Skin epidermis (tissue), 12 donors: ENCODE results near the gene NBPF15.
"Not testable (repeated sequence)": the region's sequence is repeated elsewhere in the genome, so short reads cannot be mapped to it uniquely, and the experiment has no call there.

Source experiments
- H3K27ac ChIP-seq, 21 experiments: fragments of 200-600 bp; sonication (generic) in 11 of 21; one replicate each; pipeline ENCODE4 v1.5.0; 2020; ENCODE audit warnings: mild to moderate bottlenecking in 3 of 21, inconsistent platforms in 2 of 21, moderate library complexity in 2 of 21
- H3K4me3 ChIP-seq, 7 experiments: fragments of 200-600 bp; sonication (generic) in 2 of 7; one replicate each; pipeline ENCODE4 v1.5.0; 2020; ENCODE audit warnings: inconsistent platforms in 2 of 7, mild to moderate bottlenecking in 2 of 7, moderate library complexity in 1 of 7

NBPF15 gene

GRCh38 chr1:144461136-144461759, at the start of gene NBPF15:
TSS of gene NBPF15 (minus strand) at chr1:144461669. CDS start at chr1:144440003, 21,666 bp downstream.
- peak within 1 kb of the TSS; percentile 58 to 77 (median 66) for H3K4me3 ChIP-seq
- peak within 1 kb of the TSS in 18 of 21 experiments; percentile 6 to 80 (median 66) for H3K27ac ChIP-seq

- not testable (repeated sequence) for H3K4me3 ChIP-seq, H3K27ac ChIP-seq
Observed at GRCh38 chr1:144496429-144496828, 35.0 kb upstream of the NBPF15 start.

DNA sequence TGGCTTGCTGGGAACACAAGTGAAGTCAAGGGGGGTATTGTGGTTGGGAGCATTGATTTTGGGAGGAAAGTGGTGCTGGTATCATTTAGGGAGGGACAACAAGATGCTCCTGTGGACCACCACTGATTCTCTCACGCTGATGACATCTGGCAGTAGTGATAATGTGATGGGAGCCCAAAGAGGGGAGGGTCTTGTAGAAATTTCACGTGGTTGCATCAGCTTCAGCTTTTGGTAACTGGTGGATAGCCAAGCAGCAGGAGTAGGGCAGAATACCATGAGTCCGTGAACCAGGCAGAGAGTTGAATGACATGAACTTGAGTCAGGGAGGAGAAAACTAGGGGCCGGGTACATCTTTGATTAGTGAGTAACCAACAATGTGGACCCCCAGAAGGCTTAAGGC, 32.7 kb upstream of the NBPF15 start:
- not testable (repeated sequence) for H3K4me3 ChIP-seq, H3K27ac ChIP-seq

GRCh38 chr1:144490394-144490793, 28.9 kb upstream of the NBPF15 start:
- not testable (repeated sequence) for H3K27ac ChIP-seq, H3K4me3 ChIP-seq

DNA sequence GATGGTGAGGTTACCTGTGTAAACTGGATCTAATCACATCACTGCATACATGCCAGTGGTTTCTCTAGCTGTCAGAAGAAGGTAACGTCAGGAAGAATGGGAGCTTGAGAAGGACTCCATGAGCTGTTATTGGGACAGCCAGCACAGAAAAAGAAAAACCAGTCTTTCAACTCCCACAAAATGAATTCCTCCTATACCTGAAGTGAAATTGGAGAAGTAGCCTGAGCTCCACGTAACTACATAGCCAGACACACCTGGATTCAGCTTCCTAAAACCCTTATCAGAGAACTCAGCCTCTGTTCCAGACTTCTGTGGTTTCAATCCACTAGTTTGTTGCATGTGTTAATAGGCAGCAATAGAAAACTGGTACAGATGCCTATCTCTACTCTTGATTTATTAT, 25.5 kb upstream of the NBPF15 start:
- H3K27ac ChIP-seq, H3K4me3 ChIP-seq: not testable (repeated sequence)

DNA sequence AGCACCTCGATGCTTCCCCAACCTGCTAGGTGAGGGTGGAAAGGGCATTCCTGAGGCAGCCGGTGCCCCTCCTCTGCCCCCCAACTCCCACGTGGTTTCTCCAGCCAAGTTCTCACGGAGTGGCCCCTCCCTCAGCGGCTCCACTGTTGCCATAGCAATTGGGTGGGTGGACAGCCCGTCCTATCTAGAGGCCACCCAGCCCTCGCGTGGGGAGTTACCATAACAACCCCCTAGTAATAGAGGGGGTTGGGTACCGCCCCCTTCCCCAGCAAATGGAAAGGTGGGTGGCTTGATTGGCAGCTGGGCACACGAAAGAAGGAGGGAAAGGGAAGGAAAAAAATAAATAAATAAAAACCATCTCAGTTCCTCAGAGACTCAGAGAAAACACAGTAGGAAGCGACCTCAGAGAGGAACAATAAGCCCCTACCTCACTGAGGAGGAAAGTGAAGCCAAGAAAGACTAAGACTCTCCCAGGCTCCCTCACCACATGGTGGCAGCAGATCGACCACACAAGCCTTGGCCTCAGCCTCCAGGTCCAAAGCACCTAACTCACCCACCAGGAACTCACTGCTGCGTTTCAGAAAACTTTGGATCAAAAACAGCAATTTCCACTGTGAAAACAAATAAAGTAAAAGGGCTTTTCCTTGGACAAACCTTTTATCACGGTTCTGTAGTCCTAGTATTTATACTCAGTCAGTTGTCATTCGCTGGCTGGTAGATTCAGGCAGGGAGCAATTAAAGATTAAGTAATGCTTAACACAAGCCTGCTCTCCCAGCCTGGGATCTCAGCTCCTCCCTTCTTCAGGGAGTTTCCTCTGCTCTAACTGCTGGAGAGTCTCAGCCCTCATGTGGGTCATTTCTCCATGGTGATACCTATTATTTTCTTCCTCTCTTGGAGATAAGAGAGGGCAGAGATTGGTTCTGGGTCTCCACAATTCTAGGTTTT, 23.9 kb upstream of the NBPF15 start:
- H3K27ac ChIP-seq, H3K4me3 ChIP-seq: not testable (repeated sequence)

GRCh38 chr1:144473897-144474296, 12.4 kb upstream of the NBPF15 start:
- H3K27ac ChIP-seq: not testable (repeated sequence)

DNA sequence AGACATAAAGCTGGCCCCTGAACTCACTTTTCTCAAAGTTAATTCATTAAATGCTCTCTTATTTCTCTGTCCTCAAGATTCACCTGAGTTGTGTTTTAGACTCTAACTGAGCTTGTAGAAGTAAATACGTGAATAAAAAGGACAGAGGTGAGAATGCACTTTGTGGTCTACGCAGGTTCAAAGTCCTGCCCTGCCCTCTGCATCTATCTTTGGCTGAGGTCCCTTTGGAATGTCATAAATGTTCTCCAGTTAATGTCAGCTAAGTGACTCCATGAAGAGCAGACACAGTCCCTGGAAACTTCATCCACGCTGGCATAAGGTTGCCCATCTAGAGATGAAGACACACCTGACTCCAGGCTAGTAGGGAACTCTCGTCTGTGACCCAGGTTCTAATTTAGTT, 10.0 kb upstream of the NBPF15 start:
- H3K4me3 ChIP-seq, H3K27ac ChIP-seq: not testable (repeated sequence)

More at GRCh38 chr1:144473897-144474296, 12.4 kb upstream of the NBPF15 start:
- H3K4me3 ChIP-seq: not testable (repeated sequence)

DNA sequence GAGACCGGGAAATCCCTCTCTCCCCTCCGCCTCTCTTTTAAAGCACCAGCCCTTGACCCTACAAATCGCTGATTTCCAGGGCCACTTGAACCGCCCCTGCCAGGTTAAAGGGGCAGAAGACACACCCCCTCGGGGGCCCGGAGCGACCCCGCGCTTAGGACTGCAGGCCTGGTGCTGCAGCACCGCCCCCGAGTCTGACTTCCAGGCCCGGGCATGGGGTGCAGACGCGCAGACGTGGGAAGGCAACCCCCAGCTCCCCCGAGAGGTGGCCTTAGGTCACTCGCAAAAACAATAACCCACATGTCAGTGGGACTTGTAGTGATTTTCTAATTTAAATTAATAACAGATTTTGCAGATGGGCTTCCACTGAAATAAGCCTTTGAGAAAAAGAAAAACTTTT, 309 bp upstream of the NBPF15 start:
- Histone ChIP-seq H3K27ac (peak overlapping the region in 1 of 21 experiments; percentile 65), H3K4me3 (peak overlapping the region in 5 of 7 experiments; percentile 65 to 77 (median 70))

DNA sequence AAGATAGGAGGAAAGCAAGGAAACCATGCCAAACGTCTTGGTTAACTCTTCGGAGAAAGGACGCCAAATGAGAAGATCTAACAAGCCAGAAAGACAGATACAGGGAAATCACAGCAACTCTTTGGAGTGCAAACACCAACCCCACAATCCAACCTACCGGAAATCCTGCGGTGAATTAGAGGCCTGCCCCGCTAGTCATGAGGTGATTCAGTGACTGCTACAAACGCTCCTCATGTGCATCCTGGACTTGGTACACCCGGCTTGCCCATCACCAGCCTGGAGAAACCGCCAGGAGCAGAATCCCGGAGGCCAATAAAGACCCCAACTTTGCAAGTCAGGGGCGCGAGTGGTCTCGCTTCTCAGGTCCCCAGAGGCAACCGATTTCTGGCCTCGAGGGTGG, 783 bp downstream of the NBPF15 start:
- peak overlapping the region in 10 of 21 experiments; percentile 36 to 80 (median 70) for H3K27ac ChIP-seq
- peak overlapping the region; percentile 58 to 77 (median 66) for H3K4me3 ChIP-seq

- not testable (repeated sequence) for H3K27ac ChIP-seq, H3K4me3 ChIP-seq
Observed at GRCh38 chr1:144442402-144442801, 19.1 kb downstream of the NBPF15 start.

- not testable (repeated sequence) for H3K4me3 ChIP-seq, H3K27ac ChIP-seq
Observed at GRCh38 chr1:144439737-144440136, 21.7 kb downstream of the NBPF15 start.

- H3K4me3 ChIP-seq: peak overlapping the region; percentile 33 to 48 (median 42)
- peak overlapping the region in 7 of 21 experiments; percentile 4 to 79 (median 59) for H3K27ac ChIP-seq
Observed at GRCh38 chr1:144418891-144419694, 42.4 kb downstream of the NBPF15 start.

DNA sequence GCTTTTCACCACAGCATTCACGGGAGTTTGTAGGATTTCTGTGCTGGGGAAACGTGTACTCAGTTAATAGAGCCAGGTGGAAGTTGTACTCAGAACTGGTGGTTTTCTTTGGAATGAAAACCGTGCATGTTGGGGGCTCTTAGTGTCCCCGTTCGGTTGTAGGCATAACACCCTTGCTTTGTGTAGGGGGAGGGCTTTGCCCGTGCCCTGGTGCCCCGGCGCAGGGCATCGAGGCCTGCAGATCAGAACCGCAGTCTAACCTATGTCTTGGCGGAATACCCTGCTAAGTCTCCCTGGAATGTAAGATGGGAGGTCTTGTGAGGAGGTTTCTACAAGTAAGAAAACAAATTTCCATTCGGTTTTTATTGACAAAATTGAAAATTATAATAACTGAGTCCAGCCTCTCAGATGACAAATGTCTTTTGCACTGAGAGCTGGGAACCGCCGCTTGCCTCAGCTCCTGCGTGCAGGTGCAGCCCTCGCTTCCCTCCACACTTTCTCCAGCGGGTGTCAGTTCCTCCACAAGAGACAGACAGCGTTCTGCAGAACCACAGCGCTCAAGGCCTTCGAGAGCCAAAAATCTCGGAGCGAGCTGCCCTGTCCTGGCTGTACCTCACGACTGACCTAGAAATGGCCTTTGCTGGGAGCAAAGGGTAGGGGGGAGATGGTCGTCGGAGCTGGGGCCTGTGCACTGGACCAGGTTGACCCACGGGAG, 47.9 kb downstream of the NBPF15 start:
- H3K27ac ChIP-seq: peak overlapping the region in 9 of 21 experiments; percentile 79 to 88 (median 82)
- peak overlapping the region; percentile 29 to 50 (median 35) for H3K4me3 ChIP-seq

DNA sequence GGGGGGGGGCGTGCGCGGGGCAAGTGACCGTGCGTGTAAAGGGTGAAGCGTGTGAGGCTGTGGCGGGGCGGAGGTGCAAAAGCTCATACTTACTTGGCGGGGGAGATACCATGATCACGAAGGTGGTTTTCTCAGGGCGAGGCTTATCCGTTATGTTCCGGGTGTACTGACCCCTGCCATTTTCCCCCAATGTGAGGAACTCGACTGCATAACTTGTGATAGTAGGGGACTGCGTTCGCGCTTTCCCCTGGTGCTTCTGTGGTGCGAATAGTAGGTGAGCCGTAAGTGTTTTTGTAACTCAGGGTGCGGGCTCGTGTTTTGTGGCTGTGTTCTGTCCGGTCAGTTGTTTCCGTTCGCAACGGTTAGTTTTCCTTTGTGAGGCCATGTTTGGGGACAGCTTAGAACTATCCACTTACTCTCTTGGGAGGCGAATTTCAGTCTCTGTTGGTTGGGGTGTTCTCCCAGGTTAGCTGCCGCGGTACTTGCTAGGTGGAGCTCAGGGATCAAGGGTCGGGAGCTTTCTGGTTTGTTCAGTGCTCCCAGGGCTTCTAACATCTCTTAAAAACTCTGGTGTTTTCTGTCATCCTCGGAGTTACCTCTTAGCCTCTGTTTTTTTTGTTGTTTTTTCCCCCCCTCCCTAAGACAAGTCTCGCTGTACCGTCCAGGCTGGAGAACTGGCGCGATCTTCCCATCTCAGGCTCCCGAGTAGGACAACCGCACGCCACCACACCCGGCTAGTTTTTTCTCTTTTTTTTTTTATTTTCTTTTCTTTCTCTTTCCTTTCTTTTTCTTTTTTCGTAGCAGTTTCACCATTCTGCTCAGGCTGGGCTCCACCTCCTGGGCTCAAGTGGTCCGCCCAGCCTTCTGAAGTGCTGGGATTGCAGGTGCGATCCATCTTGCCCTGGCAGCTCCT, 48.7 kb downstream of the NBPF15 start:
- H3K27ac ChIP-seq: peak overlapping the region; percentile 46 to 88 (median 79)
- peak overlapping the region; percentile 29 to 50 (median 35) for H3K4me3 ChIP-seq

DNA sequence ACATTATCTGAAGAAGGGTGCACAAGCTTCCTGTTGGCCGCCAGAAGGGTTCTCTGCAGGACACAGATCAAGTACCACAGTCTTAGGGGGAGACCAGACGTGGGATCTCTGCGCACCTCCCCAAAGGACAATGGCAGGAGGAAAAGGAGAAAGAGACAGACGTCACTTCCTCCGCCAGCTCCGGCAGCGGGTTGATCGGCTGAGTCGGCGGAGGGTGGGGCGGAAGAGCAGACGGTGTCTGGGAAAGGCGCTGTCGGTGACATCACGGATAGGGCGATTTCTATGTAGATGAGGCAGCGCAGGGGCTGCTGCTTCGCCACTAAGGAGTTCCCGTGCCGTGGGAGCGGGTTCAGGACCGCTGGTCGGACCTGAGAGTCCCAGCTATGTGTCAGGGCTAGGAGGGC, 49.4 kb downstream of the NBPF15 start:
- H3K4me3 ChIP-seq: peak overlapping the region; percentile 29 to 50 (median 35)

GRCh38 chr1:144402807-144403206, 58.7 kb downstream of the NBPF15 start:
- H3K27ac ChIP-seq, H3K4me3 ChIP-seq: not testable (repeated sequence)

More for the DNA sequence above, 49.4 kb downstream of the NBPF15 start:
- H3K27ac ChIP-seq: peak overlapping the region; percentile 46 to 88 (median 79)

DNA sequence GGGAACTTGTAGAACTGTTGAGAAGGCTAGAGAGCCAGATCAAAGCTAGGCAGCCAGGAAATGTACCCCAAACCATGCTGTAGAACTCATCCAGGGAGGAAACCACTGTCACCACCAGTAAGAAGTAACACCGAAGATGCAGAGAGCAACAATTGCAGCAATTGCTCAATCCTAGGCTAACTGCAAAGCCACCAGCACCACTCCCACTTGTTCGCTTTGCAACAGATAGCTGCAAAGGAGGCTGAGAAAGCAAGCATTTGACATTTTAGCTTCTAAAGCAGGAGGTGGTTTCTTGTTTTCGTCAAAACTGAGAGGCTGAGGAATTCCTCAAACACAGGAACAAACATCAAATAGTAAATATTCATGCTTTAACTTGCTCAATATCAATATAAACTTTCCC, 89.8 kb downstream of the NBPF15 start:
- not testable (repeated sequence) for H3K27ac ChIP-seq, H3K4me3 ChIP-seq
